NCI-H69 (cell line): ENCODE data around the gene TRIO.

Experiments used
- DNase-seq: peaks from one replicate; lab custom pipeline; 2025; lab: John Stamatoyannopoulos, UW

Gene TRIO

DNA sequence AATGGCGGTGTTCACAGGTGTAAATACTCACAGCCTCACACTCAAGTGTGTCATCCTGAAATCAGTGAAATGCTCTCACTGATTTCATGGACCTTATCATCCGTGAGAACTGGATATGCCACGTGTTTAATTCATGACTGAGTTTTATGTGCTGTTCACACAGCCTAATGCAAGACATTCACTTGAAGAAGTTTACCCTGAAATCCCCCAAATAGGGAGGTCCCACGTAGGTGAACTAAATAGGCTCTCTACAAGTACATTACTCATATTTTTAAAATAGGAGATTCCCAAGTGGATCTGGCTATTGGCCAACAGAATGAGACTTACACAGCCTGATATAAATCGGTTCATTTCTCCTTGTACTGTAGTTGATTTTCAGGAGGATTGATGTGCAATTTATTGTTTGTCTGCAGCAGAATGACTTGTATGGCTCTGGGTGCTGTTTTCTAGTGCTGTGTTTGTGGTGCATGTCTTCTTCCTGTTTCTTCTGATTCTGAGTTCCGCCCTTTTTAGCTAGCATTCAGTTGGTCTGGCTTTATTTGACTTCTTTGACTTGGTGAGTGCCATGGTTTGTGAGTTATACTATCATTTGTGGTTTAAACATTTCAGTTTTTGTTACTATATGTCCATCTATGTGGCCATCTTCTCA lies 25.1 kb downstream of the TRIO start:
- DNase-seq = peak; percentile 31

DNA sequence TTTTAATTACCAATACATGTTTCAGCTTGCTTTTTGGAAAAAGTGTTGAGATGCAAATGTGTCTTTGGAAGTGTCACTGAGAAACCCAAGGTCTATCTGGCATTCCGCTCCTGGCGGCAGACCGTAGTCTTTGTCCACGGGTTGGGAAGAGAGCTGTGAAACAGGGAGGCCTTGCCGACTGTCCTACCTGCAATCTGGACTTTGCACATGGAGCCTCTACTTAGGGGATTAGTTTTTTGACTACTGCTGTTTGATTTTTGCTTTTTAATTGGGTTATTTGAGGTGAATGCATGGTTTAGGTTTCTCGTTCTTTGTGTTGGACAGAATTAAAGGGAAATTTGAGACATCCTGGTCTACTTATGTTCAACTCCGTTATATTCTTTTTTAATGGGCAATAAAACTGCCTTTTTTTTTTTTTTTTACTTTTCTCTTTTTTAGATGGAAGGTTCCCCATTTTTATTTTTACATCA lies 25.7 kb downstream of the TRIO start:
- DNase-seq = peak; percentile 53

DNA sequence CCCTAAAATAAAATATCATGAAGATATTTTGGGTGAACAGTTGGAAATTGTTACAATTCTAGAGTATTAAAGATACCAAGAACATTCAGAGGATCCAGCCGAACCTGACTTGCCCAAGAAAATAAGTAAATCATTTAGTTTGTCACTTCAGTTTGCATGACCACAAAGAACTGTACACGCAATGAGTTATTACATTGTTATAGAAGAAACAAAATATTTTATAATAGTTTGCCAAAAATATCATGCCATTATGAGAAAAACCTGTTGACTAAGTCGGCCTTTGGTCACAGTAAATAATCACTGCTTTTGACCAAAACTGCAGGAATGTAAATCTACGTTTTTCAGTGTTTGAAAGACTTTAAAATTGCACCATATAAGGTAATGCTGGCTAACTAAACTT lies 27.9 kb downstream of the TRIO start:
- DNase-seq = no peak

GRCh38 chr5:14171621-14172020 lies 28.5 kb downstream of the TRIO start:
- no peak for DNase-seq

- no peak for DNase-seq
These were observed 29.1 kb downstream of the TRIO start for GRCh38 chr5:14172149-14172795.

DNA sequence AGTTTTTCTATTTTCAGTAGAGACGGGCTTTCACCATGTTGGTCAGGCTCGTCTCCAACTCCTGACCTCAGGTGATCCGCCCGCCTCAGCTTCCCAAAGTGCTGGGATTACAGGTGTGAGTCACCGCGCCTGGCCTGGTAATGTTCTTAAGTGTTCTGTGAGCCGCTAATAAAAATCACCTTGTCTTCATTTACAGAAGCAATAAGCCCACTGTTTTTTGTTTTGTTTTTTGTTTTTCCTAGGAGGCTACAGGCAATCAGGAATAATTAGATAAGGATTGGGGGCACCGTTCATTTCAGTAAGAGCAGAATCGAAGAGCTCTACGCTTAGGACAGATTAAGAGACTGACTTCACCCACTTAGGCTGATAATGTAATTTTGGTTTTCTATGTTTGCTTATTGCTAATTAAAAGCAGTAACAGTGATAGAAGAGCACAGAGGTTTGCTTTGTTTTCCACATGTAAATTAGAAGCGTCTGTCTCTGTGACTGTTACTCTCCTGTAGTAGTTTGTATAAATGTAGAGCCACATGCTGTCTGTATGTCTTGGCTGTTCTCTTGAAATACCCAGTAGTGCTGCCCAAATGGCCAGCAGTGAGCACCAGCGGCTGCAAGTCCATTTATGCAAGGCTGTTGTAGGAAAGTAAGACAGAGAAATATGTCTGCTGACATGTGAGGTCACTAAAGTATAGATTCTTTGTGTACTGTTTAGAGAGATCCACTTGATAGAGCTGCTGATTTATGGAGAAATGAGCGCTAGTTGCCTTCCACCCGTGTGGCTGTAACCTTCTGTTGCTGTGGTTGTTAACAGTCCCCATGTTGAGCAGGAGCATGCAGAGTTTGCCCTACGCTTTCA lies 30.5 kb downstream of the TRIO start:
- peak; percentile 67 for DNase-seq

- peak; percentile 59 for DNase-seq
These were observed 31.1 kb downstream of the TRIO start for GRCh38 chr5:14174230-14174636.

DNA sequence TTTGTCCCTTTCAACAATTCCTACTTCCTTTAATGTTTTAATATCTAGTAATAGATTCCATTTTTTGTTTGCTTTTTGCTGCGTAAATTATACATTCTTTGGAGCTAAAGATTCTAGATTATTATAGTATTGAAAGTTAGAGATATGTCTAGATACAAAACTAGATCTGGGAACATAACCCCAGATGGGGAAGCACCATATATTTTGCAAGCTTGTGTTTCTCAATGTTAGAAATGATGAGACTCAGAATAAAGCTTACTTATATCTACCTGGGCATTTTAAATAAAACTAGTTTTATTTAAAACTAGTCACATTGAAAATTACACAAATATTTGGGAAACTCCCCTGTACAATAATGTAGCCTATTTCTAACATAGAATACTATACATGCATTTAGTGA lies 32.2 kb downstream of the TRIO start:
- no peak for DNase-seq

DNA sequence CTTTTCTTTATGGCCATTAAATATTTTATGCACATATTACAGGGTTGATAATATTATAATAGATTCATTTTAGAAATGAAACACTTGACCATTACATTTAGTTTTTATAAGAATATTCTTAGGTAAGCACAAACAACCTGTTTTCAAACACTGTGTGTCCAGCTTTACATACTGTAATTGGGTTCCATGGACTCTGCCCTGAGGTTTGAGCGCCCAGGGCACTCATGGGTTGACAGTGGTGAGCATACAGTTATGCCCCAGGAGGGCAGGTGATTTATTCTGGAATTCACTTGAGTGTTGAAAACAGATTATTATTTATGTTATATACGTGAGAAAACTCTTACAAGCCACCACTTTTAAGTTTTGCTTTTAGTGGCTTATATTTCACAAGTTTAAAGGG lies 33.7 kb downstream of the TRIO start:
- no peak for DNase-seq

GRCh38 chr5:14177634-14178033 lies 34.5 kb downstream of the TRIO start:
- DNase-seq = no peak

- DNase-seq = no peak
These were observed 34.9 kb downstream of the TRIO start for GRCh38 chr5:14178091-14178490.

DNA sequence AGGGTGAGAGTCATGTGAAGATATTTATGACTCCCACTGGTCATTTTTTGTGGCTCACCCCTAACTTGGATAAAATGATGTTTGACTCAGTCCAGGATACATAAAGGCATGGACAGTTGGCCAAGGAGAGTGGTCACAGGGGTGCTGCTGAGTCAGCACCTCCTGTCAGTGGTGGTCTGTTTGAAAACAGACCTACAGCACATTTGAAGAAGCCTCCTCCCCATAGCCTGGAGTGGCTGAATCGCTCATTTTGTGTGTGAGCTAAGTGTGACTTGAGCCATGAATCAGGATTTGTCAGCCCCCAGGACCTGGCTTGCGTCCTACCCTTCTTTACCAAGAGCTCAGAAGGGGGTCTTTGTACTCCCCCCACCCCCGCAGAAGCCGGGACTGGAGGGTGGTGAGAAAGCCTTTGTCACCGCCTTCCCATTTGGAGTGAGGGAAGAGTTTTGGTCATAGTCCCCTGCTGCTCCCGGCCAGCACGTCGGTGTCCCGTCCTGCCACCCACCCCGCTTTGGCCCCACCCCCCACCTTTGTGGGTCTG lies 35.6 kb downstream of the TRIO start:
- DNase-seq = peak; percentile 31

GRCh38 chr5:14179446-14179845 lies 36.3 kb downstream of the TRIO start:
- no peak for DNase-seq

- no peak for DNase-seq
These were observed 37.3 kb downstream of the TRIO start for GRCh38 chr5:14180437-14180836.

GRCh38 chr5:14181299-14181968 lies 38.3 kb downstream of the TRIO start:
- no peak for DNase-seq

GRCh38 chr5:14182761-14183160 lies 39.6 kb downstream of the TRIO start:
- DNase-seq = peak; percentile 24

- DNase-seq = no peak
These were observed 40.2 kb downstream of the TRIO start for GRCh38 chr5:14183187-14183939.

DNA sequence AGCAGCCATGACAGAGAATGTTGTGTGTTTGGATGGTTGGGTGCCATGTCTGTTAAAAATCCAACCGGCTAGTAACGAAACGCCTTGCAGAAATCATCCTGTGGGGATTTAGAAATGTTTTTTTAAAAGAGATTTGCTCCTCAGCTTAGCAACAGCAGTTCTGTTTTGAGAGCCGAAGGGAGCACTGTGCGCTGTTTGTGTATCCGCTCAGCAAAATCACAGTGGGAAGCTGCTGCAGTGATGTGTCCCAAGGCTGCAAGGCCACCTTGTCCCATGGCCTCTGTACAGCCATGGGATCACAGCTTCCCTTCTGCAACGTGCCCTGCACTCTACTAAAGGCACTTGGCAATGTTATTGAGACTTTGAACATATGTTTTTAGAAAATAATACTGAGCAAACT lies 40.9 kb downstream of the TRIO start:
- no peak for DNase-seq

- no peak for DNase-seq
These were observed 41.6 kb downstream of the TRIO start for GRCh38 chr5:14184725-14185124.

DNA sequence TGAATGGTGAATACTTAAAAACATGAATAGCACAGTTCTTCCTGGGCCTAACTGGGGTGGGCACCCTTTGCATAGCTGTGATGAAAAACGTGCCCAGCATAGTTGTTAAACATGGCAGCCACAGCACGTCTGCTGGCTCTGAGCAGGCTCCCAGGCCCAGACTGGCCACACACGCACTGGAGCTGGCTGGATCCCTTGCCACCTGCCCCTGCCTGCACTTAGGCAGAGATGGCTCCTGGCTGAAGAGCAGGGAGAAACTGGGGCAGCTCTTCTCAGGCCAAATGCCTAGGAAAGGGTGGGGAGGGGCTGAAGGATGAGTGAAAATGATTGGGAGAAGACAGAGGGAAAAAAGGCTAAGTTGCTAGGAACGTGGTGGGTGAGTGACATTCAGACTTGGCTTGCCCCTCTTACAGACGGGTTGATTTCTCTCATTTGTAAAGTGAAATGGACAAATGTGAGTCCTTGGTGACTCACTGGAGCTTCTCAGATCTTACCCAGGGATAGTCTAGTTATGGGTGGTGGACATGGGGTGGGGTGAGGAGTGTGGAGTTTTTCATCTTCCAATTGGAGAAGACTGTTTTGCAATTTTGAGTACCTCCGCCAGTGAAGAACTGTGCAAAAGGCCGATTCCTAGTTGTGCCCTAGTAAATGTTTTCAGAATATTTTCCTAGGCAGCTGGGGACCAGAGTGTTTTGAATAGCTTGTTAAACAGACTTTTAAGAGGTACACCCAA lies 42.4 kb downstream of the TRIO start:
- DNase-seq = no peak
